IMR-90 (cell line): ENCODE data around the gene KHK. TPM values are rescaled to one million over a fixed set of nuclear protein-coding genes. Genes with fewer than 3 reads are reported as not detected.

Source experiments
- ATAC-seq: fragments of 200-7000 bp; cut with Tn5 transposase; 2 replicates; pipeline ENCODE4 v1.9.1; 2020; ENCODE audit warnings: low read depth, mild to moderate bottlenecking, moderate library complexity
- BruUV-seq: library from RNA; stranded (reverse); fragments of 400-500 nt; replicated peaks from 2 replicates; lab custom pipeline; 2021; lab: Mats Ljungman, UMichigan
- CTCF ChIA-PET: fragments of 300-600 bp; formaldehyde crosslinking; extraction: SDS; loops from one replicate; lab custom pipeline; 2021; ENCODE audit warnings: antibody characterized with exemption; lab: Yijun Ruan, JAX
- POLR2A ChIA-PET: fragments of 300-600 bp; sonication (Branson Sonifier 250); formaldehyde crosslinking; loops from one replicate; lab custom pipeline; 2022; ENCODE audit warnings: antibody characterized with exemption; ENCODE audit not compliant: unreplicated experiment; lab: Charles Lee
- DNase-seq: peaks from one replicate; pipeline ENCODE4 v3.0.0; 2013
- H2AFZ ChIP-seq: replicated peaks from 2 replicates; pipeline ENCODE3; 2013; ENCODE audit warnings: low read length, mild to moderate bottlenecking; ENCODE audit not compliant: poor library complexity
- H2AK5ac ChIP-seq: 2 replicates; pipeline ENCODE4 v1.6.1; 2013; ENCODE audit warnings: low read depth, low read length, inconsistent platforms
- H2AK9ac ChIP-seq: replicated peaks from 2 replicates; pipeline ENCODE3; 2013; ENCODE audit warnings: mild to moderate bottlenecking, low read depth, low read length, moderate library complexity; ENCODE audit not compliant: poor library complexity
- H2BK120ac ChIP-seq: 2 replicates; pipeline ENCODE4 v1.6.1; 2013; ENCODE audit warnings: low read depth, low read length, inconsistent platforms
- H2BK15ac ChIP-seq: 3 replicates; pipeline ENCODE4 v1.6.1; 2013; ENCODE audit warnings: low read depth, low read length, inconsistent platforms
- H2BK20ac ChIP-seq: 2 replicates; pipeline ENCODE4 v1.6.1; 2013; ENCODE audit warnings: low read depth, mild to moderate bottlenecking, inconsistent platforms, low read length, moderate library complexity
- H2BK5ac ChIP-seq: 2 replicates; pipeline ENCODE4 v1.6.1; 2013; ENCODE audit warnings: mild to moderate bottlenecking, low read depth, low read length, inconsistent platforms; ENCODE audit not compliant: poor library complexity, severe bottlenecking
- H3K14ac ChIP-seq: replicated peaks from 2 replicates; pipeline ENCODE4 v1.6.1; 2013; ENCODE audit warnings: low read depth, low read length, inconsistent platforms
- H3K18ac ChIP-seq: 2 replicates; pipeline ENCODE4 v1.6.1; 2013; ENCODE audit warnings: low read depth, low read length, control low read depth
- H3K23ac ChIP-seq: 2 replicates; pipeline ENCODE4 v1.6.1; 2013; ENCODE audit warnings: low read depth, low read length, inconsistent platforms
- H3K27ac ChIP-seq: 2 replicates; pipeline ENCODE4 v1.5.1; 2013; ENCODE audit warnings: mild to moderate bottlenecking, control low read depth, low read length; ENCODE audit not compliant: insufficient read depth
- H3K27me3 ChIP-seq: 2 replicates; pipeline ENCODE4 v1.6.1; 2013; ENCODE audit warnings: low read length; ENCODE audit not compliant: control insufficient read depth, insufficient read depth
- H3K36me3 ChIP-seq: 2 replicates; pipeline ENCODE4 v1.6.1; 2013; ENCODE audit warnings: low read length, mixed read lengths; ENCODE audit not compliant: control insufficient read depth, insufficient read depth
- H3K4ac ChIP-seq: 2 replicates; pipeline ENCODE4 v1.6.1; 2013; ENCODE audit warnings: low read depth, low read length, inconsistent platforms
- H3K4me1 ChIP-seq: 2 replicates; pipeline ENCODE4 v1.6.1; 2013; ENCODE audit warnings: low read length, mixed read lengths; ENCODE audit not compliant: control insufficient read depth, insufficient read depth
- H3K4me2 ChIP-seq: 2 replicates; pipeline ENCODE4 v1.6.1; 2013; ENCODE audit warnings: low read depth, mild to moderate bottlenecking, control low read depth, low read length, moderate library complexity
- H3K4me3 ChIP-seq: 2 replicates; pipeline ENCODE4 v1.5.1; 2013; ENCODE audit warnings: low read depth, mild to moderate bottlenecking, control low read depth, low read length, moderate library complexity; ENCODE audit not compliant: insufficient read depth
- H3K56ac ChIP-seq: 2 replicates; pipeline ENCODE4 v1.6.1; 2013; ENCODE audit warnings: low read length, inconsistent platforms; ENCODE audit not compliant: insufficient read depth; ENCODE audit errors: extremely low read depth
- H3K79me1 ChIP-seq, 2 experiments: 2 replicates each; pipeline ENCODE4 v1.6.1; 2013; ENCODE audit warnings: low read length in 2 of 2, inconsistent platforms in 1 of 2, low read depth in 1 of 2
- H3K9ac ChIP-seq: 2 replicates; pipeline ENCODE4 v1.6.1; 2013; ENCODE audit warnings: low read depth, low read length, control low read depth
- H3K9me1 ChIP-seq: 2 replicates; pipeline ENCODE4 v1.6.1; 2013; ENCODE audit warnings: low read length, inconsistent platforms; ENCODE audit not compliant: insufficient read depth
- H3K9me3 ChIP-seq: 2 replicates; pipeline ENCODE4 v1.6.1; 2013; ENCODE audit warnings: low read length; ENCODE audit not compliant: control insufficient read depth, insufficient read depth
- H4K20me1 ChIP-seq: 2 replicates; pipeline ENCODE4 v1.6.1; 2013; ENCODE audit warnings: low read length, inconsistent platforms; ENCODE audit not compliant: insufficient read depth
- H4K5ac ChIP-seq: 2 replicates; pipeline ENCODE4 v1.6.1; 2013; ENCODE audit warnings: mild to moderate bottlenecking, low read depth, low read length, control low read depth
- H4K8ac ChIP-seq, 2 experiments: 2 replicates each; pipeline ENCODE4 v1.6.1; 2013; ENCODE audit warnings: low read depth in 2 of 2, low read length in 2 of 2, control low read depth in 1 of 2, inconsistent platforms in 1 of 2
- H4K91ac ChIP-seq: 2 replicates; pipeline ENCODE4 v1.6.1; 2013; ENCODE audit warnings: low read depth, low read length, inconsistent platforms; ENCODE audit not compliant: insufficient read depth
- BHLHE40 ChIP-seq: fragments of 150-350 bp; IDR thresholded peaks from 2 replicates; pipeline ENCODE4 v1.6.1; 2016; ENCODE audit warnings: mild to moderate bottlenecking, low read depth, low read length
- CEBPB ChIP-seq: IDR thresholded peaks from 2 replicates; pipeline ENCODE4 v1.6.1; 2012; ENCODE audit warnings: low read depth, low read length, improper control_type of control experiment
- CHD1 ChIP-seq: IDR thresholded peaks from 2 replicates; pipeline ENCODE4 v1.6.1; 2012; ENCODE audit warnings: low read depth, low read length, improper control_type of control experiment
- CTCF ChIP-seq: conservative IDR thresholded peaks from 2 replicates; pipeline ENCODE4 v1.5.1; 2012; ENCODE audit warnings: mild to moderate bottlenecking, low read depth, low read length, improper control_type of control experiment
- FOS ChIP-seq: fragments of 150-350 bp; IDR thresholded peaks from 2 replicates; pipeline ENCODE4 v1.6.1; 2016; ENCODE audit warnings: low read depth, low read length
- MAFK ChIP-seq: IDR thresholded peaks from 2 replicates; pipeline ENCODE4 v1.6.1; 2012; ENCODE audit warnings: low read depth, low read length, improper control_type of control experiment
- MAZ ChIP-seq: IDR thresholded peaks from 2 replicates; pipeline ENCODE4 v1.6.1; 2012; ENCODE audit warnings: low read depth, mild to moderate bottlenecking, low read length, improper control_type of control experiment, moderate library complexity, borderline replicate concordance
- MXI1 ChIP-seq: IDR thresholded peaks from 2 replicates; pipeline ENCODE4 v1.6.1; 2012; ENCODE audit warnings: low read depth, mild to moderate bottlenecking, low read length, moderate library complexity, borderline replicate concordance
- NFE2L2 ChIP-seq: fragments of 150-350 bp; IDR thresholded peaks from 2 replicates; pipeline ENCODE4 v1.6.1; 2016; ENCODE audit warnings: low read depth, mild to moderate bottlenecking, low read length
- POLR2A ChIP-seq: IDR thresholded peaks from 2 replicates; pipeline ENCODE4 v1.6.1; 2012; ENCODE audit warnings: mild to moderate bottlenecking, low read depth, low read length
- RAD21 ChIP-seq: IDR thresholded peaks from 2 replicates; pipeline ENCODE4 v1.6.1; 2012; ENCODE audit warnings: low read length, improper control_type of control experiment
- RCOR1 ChIP-seq: IDR thresholded peaks from 2 replicates; pipeline ENCODE4 v1.6.1; 2012; ENCODE audit warnings: mild to moderate bottlenecking, low read length, improper control_type of control experiment; ENCODE audit not compliant: insufficient replicate concordance
- RFX5 ChIP-seq: IDR thresholded peaks from 2 replicates; pipeline ENCODE4 v1.8.0; 2012; ENCODE audit warnings: low read depth, mild to moderate bottlenecking, low read length, moderate library complexity
- SMC3 ChIP-seq: fragments of 150-350 bp; IDR thresholded peaks from 2 replicates; pipeline ENCODE4 v1.6.1; 2016; ENCODE audit warnings: low read depth, mild to moderate bottlenecking, antibody characterized with exemption, low read length, moderate library complexity
- WGBS, 2 experiments: methylation state at CpG; one replicate each; pipeline versions ENCODE4 v1.1.5 to v1.1.7; 2013; ENCODE audit warnings: missing lambda C conversion rate in 2 of 2; ENCODE audit not compliant: insufficient read length in 1 of 2; ENCODE audit errors: extremely low coverage in 2 of 2; 5-methylcytosine and 5-hydroxymethylcytosine counted together
- dilution Hi-C: fragments of 300-500 bp; cut with HindIII; formaldehyde crosslinking; loops from one replicate; pipeline ENCODE4 v1.14.3; 2018; ENCODE audit warnings: low sequenced_read_pairs; ENCODE audit not compliant: unreplicated experiment
- in situ Hi-C: fragments of 300-500 bp; cut with MboI; formaldehyde crosslinking; loops from 3 replicates; pipeline ENCODE4 v1.14.3; 2019; ENCODE audit warnings: low sequenced_read_pairs, inconsistent platforms, mixed read lengths
- intact Hi-C: fragments of 100-400 bp; cut with micrococcal nuclease; formaldehyde crosslinking; loops from 2 replicates; pipeline ENCODE4 v1.10.0; 2022
- polyA plus RNA-seq, 3 experiments: library from polyadenylated mRNA; depleted of rRNA; stranded (reverse); fragments of >200 nt; gene quantifications; 2 replicates each; pipeline ENCODE4 v1.2.3, GENCODE V29; 2012; ENCODE audit warnings: low replicate concordance in 1 of 3
- total RNA-seq: library from RNA; depleted of rRNA; stranded (reverse); fragments of >200 nt; gene quantifications from 2 replicates; pipeline ENCODE4 v1.2.3, GENCODE V29; 2012
- TF ChIP-seq, protein P1 (sequence below): fragments of 150-350 bp; IDR thresholded peaks from 2 replicates; pipeline ENCODE4 v1.6.1; 2017; ENCODE audit warnings: mild to moderate bottlenecking, antibody characterized with exemption, low read length, low read depth
- TF ChIP-seq, protein P2 (sequence below): fragments of 150-350 bp; IDR thresholded peaks from 2 replicates; pipeline ENCODE4 v1.6.1; 2016; ENCODE audit warnings: low read depth, mild to moderate bottlenecking, low read length, moderate library complexity, borderline replicate concordance

Gene KHK
- total and polyA plus RNA-seq, 2 of the 4 experiments (the other 2 are of a cell fraction): 0.72 to 0.82 TPM

- ATAC-seq: no peak
- H3K27ac ChIP-seq: no peak within 1 kb of the TSS
- no peak within 1 kb of the TSS for H3K4me2 ChIP-seq
- no peak for DNase-seq
- BruUV-seq: no TSS peak
- ChIA-PET CTCF (interaction anchor here (0.5 to 0.6 kb wide), 2 partner anchors 13 to 21 kb away, joined by 3 to 5 read pairs; no protein-coding TSS in a partner anchor), POLR2A (no interaction called here)
- no peak within 1 kb of the TSS for H2BK15ac ChIP-seq
- no peak within 1 kb of the TSS for H2AK9ac ChIP-seq
- H2AFZ ChIP-seq: peak within 1 kb of the TSS; percentile 5
- no peak within 1 kb of the TSS for H3K4ac ChIP-seq
- H2BK20ac ChIP-seq: no peak within 1 kb of the TSS
- no peaks in the 10 kb centered on the region for H3K9me3 ChIP-seq
- no peak within 1 kb of the TSS for H2BK5ac ChIP-seq
- H3K14ac ChIP-seq: no peak within 1 kb of the TSS
- H4K5ac ChIP-seq: no peak within 1 kb of the TSS
- H3K23ac ChIP-seq: no peak within 1 kb of the TSS
- no peaks in the 10 kb centered on the region for H4K20me1 ChIP-seq
- no peak within 1 kb of the TSS for H3K9ac ChIP-seq
- no peaks in the 10 kb centered on the region for H3K4me1 ChIP-seq
- no peak within 1 kb of the TSS for H3K4me3 ChIP-seq
- no peak within 1 kb of the TSS for H4K8ac ChIP-seq
- H3K9me1 ChIP-seq: no peaks in the 10 kb centered on the region; the same call in 1 of the 2 replicates
- WGBS, 2 experiments: 51% methylated on average over 7 of the region's 12 CpGs; no CpG with 5 or more reads in 1 of the 2 experiments
- no peak within 1 kb of the TSS for H2BK120ac ChIP-seq
- no peak within 1 kb of the TSS for H2AK5ac ChIP-seq
- dilution Hi-C loops: no loop called here
- intact Hi-C loops: no loop called here
- H3K56ac ChIP-seq: no peak within 1 kb of the TSS
- no peaks in the 10 kb centered on the region for H3K36me3 ChIP-seq
- TF ChIP-seq RCOR1 (no peak), RAD21 (no peak), BHLHE40 (no peak), RFX5 (no peak), CEBPB (no peak), MAZ (no peak), FOS (no peak), MAFK (no peak), NFE2L2 (no peak), CHD1 (no peak), POLR2A (no peak), SMC3 (no peak), CTCF (no peak), MXI1 (no peak)
- TF ChIP-seq, protein P1, sequence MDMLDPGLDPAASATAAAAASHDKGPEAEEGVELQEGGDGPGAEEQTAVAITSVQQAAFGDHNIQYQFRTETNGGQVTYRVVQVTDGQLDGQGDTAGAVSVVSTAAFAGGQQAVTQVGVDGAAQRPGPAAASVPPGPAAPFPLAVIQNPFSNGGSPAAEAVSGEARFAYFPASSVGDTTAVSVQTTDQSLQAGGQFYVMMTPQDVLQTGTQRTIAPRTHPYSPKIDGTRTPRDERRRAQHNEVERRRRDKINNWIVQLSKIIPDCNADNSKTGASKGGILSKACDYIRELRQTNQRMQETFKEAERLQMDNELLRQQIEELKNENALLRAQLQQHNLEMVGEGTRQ: no peak
- TF ChIP-seq, protein P2, sequence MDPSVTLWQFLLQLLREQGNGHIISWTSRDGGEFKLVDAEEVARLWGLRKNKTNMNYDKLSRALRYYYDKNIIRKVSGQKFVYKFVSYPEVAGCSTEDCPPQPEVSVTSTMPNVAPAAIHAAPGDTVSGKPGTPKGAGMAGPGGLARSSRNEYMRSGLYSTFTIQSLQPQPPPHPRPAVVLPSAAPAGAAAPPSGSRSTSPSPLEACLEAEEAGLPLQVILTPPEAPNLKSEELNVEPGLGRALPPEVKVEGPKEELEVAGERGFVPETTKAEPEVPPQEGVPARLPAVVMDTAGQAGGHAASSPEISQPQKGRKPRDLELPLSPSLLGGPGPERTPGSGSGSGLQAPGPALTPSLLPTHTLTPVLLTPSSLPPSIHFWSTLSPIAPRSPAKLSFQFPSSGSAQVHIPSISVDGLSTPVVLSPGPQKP: no peak
- in situ Hi-C loops: no loop called here
- no peak within 1 kb of the TSS for H3K18ac ChIP-seq
- peaks cover 31% of the 10 kb centered on the region for H3K27me3 ChIP-seq
- no peaks in the 10 kb centered on the region for H3K79me1 ChIP-seq
- no peak within 1 kb of the TSS for H4K91ac ChIP-seq
These were observed 62.3 kb downstream of the KHK start, which contains the start of gene TCF23 for GRCh38 chr2:27148801-27149439. TCF23 (plus strand) TSS chr2:27149004; CDS start chr2:27149134, 130 bp downstream.
